Activated CD4-positive, alpha-beta T cell treated with anti-CD3 and anti-CD28 coated beads, Interleukin-2, amount 50 U/mL, for 48 hours (primary cell): Measurements from ENCODE around the gene LMO3.

Experiments
- DNase-seq, 2 experiments: peaks; one replicate each; pipeline ENCODE4 v3.0.0-alpha.2; 2020

The LMO3 gene

GRCh38 chr12:16606117-16606200 lies at the start of gene LMO3:
Gene LMO3 (minus strand): TSS chr12:16606162. CDS start chr12:16600860, 5,302 bp downstream.
- no peak for DNase-seq

DNA sequence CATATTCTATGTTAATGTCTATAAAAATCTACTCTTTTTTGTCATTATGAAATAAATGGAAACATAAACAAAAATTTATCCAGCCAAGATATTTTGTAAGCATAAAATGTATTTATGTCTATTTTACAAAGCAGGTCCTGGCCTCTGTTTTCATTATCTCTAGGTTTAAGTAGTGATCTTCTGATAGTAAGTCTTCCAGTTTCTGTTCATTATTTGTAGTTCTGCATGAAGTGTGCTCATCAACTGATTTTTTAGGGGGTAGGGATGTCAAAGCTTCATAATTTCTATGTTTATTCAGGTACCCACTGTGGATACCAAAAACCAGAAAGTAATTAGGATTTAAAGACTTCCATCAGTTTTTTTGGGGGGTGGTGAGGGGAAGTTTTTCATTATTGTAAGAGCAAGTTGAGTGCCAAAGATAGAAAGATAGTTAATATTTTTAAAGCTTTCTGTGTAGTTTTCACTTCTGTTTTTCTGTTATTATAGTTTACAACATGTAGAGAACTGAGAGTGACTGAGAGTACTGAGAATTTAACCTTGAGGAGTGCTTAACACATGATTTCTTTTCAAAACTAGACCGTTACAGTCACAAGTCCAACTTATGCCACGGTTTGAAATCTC lies 30.6 kb upstream of the LMO3 start:
- no peak for DNase-seq

DNA sequence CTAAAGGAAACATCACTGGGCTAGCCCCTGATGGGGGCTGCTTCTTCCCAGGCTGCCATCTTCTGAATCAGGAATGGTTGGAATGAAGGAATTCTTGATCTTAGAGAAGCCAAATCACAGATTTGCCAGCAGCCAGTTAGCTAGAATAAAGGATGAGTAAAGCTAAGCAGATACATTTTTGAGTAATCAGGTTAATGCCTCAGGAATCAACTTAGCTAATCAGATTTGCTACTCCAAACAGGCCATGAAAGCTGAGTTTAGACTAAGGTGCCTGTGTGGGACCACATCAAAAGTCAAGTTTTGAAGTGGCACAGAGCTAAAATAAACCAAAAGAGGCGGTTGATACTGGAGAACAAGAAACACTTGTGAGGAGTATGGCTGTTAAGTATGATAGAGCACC lies 28.8 kb upstream of the LMO3 start:
- DNase-seq: no peak

- DNase-seq: no peak
Observed at GRCh38 chr12:16626991-16627390, 21.0 kb upstream of the LMO3 start.

DNA sequence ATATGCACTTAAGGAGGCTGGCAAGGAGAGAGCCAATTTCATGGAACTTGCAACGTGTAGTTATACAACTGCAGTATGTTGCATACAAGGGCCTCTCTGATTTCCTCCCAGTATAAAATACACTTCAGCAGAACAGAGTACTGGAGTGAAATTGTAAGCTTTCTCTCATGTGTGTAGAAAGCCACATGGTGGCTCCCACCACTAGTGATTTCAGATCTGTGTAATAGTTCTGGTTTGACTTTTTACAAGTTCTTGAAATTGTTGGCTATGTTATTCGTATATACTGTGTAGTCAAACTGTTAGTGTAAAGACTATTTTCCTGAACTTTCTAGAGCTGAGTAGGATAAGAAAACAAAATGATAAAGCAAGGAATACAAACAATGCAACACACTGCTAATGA lies 16.4 kb upstream of the LMO3 start:
- no peak for DNase-seq

GRCh38 chr12:16619537-16619936 lies 13.6 kb upstream of the LMO3 start:
- no peak for DNase-seq

DNA sequence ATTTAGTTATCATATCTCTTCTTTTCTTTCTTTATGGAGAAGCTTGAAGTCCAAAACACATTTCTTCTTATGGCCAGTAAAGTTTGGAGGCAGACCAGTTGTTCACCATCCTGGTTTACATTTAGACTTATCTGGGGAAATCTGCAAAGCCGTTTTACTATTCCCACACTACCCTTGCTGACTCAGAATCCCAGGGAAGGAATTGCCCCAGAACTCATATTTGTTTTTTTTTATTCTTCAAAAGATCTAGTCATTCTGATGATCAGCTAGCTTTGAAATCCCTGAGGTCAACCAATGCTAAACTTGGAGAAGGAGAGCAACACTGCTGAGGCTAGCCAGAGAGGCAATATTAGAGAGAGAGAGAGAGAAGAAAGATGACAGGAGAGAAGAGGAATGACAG lies 12.3 kb upstream of the LMO3 start:
- DNase-seq: no peak

GRCh38 chr12:16613199-16613598 lies 7.2 kb upstream of the LMO3 start:
- DNase-seq: no peak

DNA sequence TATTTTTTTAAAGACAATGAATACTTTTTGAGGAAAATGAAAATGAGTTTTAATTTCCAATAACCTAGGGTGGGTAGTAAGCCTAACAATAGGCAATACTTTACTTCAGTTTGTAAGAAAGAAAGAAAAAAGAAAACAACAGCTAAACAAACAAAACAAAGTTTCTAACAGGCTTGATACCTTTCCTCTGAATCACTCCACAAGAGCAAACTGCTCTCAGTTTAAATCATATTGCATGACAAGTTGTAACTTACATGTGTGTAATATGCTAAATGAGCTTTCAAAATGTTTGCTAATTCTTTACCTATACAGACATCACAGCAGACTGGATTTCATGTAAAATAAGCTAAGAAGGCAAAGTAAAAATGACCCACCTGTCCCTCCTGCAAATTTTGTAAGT lies 6.7 kb upstream of the LMO3 start:
- DNase-seq: no peak

GRCh38 chr12:16611146-16611545 lies 5.2 kb upstream of the LMO3 start:
- no peak for DNase-seq

- DNase-seq: no peak
Observed at GRCh38 chr12:16610743-16611142, 4.8 kb upstream of the LMO3 start.

- no peak for DNase-seq
Observed at GRCh38 chr12:16610001-16610585, 4.1 kb upstream of the LMO3 start.

GRCh38 chr12:16608946-16609539 lies 3.1 kb upstream of the LMO3 start:
- DNase-seq: no peak

DNA sequence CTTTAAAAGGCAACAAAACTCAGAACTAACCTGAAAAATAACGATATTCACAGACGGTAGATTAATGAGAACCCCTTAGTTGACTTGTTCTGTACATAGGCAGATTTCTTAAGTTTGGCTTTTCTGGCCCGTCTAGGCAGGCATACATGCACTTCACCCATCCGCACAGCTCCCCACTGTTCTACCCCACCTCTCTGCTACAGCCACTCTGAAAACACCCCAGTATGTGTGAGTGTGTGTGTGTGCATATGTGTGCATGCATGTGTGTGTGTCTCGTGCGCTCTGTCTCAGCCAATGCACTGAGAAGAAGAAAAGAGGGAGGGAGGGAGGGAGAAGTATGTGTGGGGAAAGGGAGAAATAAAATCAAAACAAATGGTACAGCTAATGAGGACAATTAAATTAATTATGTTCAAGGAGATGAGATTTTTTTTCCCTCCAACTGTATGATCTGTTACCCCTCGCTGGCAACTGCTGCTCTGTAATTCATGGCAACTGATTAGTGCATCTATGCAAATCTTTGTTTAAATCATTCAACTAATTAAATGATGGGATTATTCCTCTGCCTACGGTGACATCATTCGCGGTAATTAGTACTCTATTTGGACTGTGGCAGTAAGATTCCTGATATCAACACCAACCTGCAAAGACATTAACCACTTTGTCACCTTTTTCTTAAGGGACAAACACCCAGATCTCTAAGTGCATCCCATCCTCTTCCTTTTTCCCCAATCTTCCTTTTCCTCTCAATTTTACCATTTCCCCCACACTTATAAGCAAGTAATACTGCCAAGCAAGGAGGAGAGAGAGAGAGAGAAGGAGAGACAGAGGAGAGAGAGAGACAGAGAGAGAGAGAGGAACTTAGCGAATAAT lies 2.2 kb upstream of the LMO3 start:
- no peak for DNase-seq

- DNase-seq: no peak
Observed at GRCh38 chr12:16606991-16607390, 1.0 kb upstream of the LMO3 start.

DNA sequence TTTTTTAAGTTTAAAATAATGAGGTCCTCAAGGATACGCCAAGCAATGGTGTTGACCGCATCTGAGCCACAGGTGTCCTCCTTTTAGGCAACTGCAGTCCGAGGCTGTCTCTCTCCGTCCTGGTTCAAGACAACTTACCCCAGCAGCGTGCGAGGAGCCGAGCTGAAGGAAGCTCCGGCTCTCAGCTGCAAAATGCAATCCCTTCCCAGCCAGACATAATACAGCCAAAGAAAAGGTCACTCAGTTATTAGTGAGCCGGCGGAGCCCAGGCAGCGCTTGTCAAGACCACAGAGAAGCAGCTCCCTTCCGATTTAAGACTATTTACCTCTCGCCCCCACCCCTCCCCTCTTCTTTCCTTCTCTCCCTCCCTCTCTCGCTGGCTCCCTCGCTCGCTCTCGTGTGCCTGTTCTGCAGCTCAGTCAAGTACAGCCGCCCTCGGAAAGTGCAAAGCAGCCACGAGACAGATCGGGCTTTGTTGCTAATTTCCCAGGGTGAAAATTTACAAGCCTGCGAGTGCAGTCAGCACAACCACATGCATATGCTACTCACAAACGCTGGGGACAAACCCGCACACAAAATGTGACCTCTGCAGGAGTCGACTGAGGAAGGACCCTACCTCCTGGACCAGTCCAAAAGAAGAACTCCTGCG lies 363 bp upstream of the LMO3 start:
- no peak for DNase-seq

- DNase-seq: no peak
Observed at GRCh38 chr12:16605642-16606116, 283 bp downstream of the LMO3 start.

- DNase-seq: no peak
Observed at GRCh38 chr12:16604596-16605252, 1.2 kb downstream of the LMO3 start.

GRCh38 chr12:16603916-16604575 lies 1.9 kb downstream of the LMO3 start:
- no peak for DNase-seq

- no peak for DNase-seq
Observed at GRCh38 chr12:16603260-16603915, 2.6 kb downstream of the LMO3 start.

GRCh38 chr12:16602412-16602811 lies 3.5 kb downstream of the LMO3 start:
- no peak for DNase-seq

DNA sequence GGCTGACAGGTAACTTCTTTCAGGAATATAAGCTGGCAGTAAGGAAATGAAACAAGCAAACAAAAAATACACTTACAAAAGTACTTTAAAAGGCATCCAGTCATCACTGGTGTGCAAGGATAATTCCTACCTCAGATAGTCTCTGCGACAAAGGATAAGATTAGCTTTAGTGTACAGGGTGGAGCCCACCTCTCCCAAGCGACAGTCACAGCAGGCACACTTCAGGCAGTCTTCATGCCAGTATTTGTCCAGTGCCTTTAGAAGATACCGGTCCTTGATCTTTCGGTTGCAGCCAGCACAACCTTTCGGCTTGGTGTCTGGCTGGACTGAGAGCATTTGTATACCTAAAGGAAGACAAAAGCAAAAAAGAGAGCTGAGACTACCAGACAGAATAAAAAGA lies 5.4 kb downstream of the LMO3 start:
- DNase-seq: no peak
